Activated naive CD4-positive, alpha-beta T cell treated with anti-CD3 and anti-CD28 coated beads for 36 hours (primary cell): Measurements from ENCODE around the gene DHX15. TPM values are rescaled to one million over a fixed set of nuclear protein-coding genes. Genes with fewer than 3 reads are reported as not detected.

ENCODE experiments used
- CTCF ChIA-PET: fragments of 350-600 bp; sonication (Branson Sonifier 250); formaldehyde crosslinking; loops from one replicate; lab custom pipeline; 2021; ENCODE audit warnings: antibody characterized with exemption; lab: Charles Lee
- DNase-seq: peaks from one replicate; pipeline ENCODE4 v3.0.0-alpha.2; 2020
- H3K27ac Mint-ChIP-seq: one replicate; pipeline ENCODE4 v1.8.0; 2021; ENCODE audit warnings: mild to moderate bottlenecking, mixed read lengths
- H3K27me3 Mint-ChIP-seq: one replicate; pipeline ENCODE4 v1.8.0; 2021; ENCODE audit warnings: low read depth, mixed read lengths
- H3K36me3 Mint-ChIP-seq: one replicate; pipeline ENCODE4 v1.8.0; 2021; ENCODE audit warnings: low read depth, mixed read lengths
- H3K4me1 Mint-ChIP-seq: one replicate; pipeline ENCODE4 v1.8.0; 2021; ENCODE audit warnings: low read depth, mixed read lengths
- H3K4me3 Mint-ChIP-seq: one replicate; pipeline ENCODE4 v1.8.0; 2021; ENCODE audit warnings: mild to moderate bottlenecking, moderate library complexity, mixed read lengths
- H3K9me3 Mint-ChIP-seq: one replicate; pipeline ENCODE4 v1.8.0; 2021; ENCODE audit warnings: mixed read lengths
- intact Hi-C: fragments of 100-400 bp; cut with micrococcal nuclease; formaldehyde crosslinking; loops from one replicate; pipeline ENCODE4 v1.15.1; 2023
- total RNA-seq, 2 experiments: library from RNA; stranded (reverse); gene quantifications; one replicate each; pipeline ENCODE4 v1.2.3, GENCODE V29; 2021

Gene DHX15
- total RNA-seq, 2 experiments from 2014 or later, result 197 to 199 TPM

DNA sequence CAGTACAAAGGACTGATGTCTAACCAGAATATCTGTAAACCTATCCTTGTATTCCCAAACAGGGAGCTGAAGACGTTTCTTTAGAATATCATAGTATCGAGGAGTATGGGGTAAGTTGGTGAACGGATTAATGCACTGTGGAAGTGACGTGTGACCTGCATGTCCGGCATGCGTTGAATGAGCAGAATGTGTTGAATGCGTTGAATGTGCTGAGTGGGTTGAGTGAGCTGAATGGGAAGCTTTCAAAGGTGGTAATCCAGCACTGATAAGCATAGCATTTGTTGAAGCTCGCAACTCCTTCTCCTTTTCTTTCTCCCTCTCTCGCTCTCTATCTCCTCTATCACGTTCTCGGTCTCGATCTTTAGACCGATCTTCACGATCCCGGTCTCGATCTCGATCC lies 8.1 kb downstream of the DHX15 start:
- no peak overlapping the region for H3K4me3 Mint-ChIP-seq
- peaks cover 78% of the 10 kb centered on the region for H3K4me1 Mint-ChIP-seq
- no peak for DNase-seq
- H3K36me3 Mint-ChIP-seq, result peaks cover 76% of the 10 kb centered on the region
- CTCF ChIA-PET, result no interaction called here
- H3K9me3 Mint-ChIP-seq, result no peaks in the 10 kb centered on the region
- H3K27me3 Mint-ChIP-seq, result no peaks in the 10 kb centered on the region
- no peak overlapping the region for H3K27ac Mint-ChIP-seq
- intact Hi-C loops, result no loop called here

DNA sequence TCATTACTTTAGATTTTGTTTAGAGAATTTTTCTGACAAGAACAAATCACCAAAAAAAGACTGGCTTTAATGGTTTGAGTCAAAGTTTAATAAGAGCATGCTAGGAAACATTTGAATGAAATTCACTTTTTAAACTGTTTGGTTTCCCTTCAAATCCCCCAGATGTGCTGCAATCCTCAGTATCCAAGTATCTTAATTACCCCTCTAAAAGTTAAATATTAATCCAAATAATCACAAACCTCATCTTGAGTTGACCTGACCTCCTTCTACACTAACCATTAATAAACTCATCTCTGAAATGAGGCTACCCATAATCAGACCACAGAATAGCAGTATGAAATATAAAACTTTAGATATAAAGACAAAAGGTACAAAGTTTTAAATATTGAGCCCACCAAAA lies 10.1 kb downstream of the DHX15 start:
- CTCF ChIA-PET, result interaction anchor here (0.6 to 1.1 kb wide), 3 partner anchors 14 to 111 kb away, joined by 3 to 4 read pairs (median 3); no protein-coding TSS in a partner anchor
- no peaks in the 10 kb centered on the region for H3K9me3 Mint-ChIP-seq
- no peak for DNase-seq
- peak overlapping the region; percentile 59 for H3K27ac Mint-ChIP-seq
- H3K4me1 Mint-ChIP-seq, result peaks cover 81% of the 10 kb centered on the region
- no peak overlapping the region for H3K4me3 Mint-ChIP-seq
- H3K36me3 Mint-ChIP-seq, result peaks cover 87% of the 10 kb centered on the region
- intact Hi-C loops, result no loop called here
- no peaks in the 10 kb centered on the region for H3K27me3 Mint-ChIP-seq

DNA sequence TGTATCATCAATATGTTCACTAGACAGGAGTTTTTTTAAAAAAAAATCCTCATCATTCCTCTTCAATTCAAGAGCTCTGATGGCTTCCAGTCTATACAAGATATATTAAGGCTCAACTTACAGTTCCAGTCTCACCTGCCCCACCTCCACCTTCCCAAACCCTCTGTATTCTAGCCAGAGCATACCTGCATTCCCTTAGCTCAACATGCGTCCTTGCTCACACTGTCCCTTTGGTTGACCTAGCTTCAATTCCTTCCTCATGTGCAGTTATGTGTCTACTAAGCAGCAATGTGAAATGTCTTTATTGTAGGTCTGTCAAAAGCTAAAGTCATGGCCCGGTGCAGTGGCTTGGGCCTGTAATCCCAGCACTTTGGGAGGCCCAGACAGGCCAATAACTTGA lies 10.8 kb downstream of the DHX15 start:
- H3K4me3 Mint-ChIP-seq, result no peak overlapping the region
- intact Hi-C loops, result no loop called here

DNA sequence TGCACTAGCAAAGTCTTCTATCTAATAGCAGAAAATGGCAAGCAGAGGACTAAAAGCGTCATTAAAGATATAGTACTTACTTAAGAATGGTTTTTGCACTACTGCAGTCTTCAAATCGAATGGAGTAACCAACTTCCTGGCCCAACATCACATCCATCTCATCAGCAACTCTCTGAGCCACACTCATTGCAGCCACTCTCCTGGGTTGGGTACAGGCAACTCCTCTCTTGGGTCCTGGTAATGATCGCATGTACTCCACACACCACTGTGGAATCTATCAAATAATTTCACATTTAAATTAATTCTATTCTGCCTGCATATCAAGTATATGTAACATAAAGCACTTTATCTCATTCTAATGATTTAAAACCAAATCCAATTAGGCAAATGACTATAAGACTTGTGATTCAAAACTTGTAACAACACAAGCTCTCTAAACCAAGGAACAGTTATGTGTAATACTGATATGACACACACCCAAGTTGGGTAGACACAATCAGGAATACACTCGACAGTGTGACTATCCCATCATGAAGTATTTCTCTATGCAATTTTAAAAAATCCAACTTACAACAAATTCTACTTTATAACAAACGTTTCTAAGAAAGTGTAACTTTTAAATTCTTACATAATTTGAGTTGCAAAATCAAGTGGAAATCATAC lies 13.6 kb downstream of the DHX15 start:
- H3K27ac Mint-ChIP-seq, result peak overlapping the region; percentile 43
- H3K4me3 Mint-ChIP-seq, result peak overlapping the region; percentile 1
- intact Hi-C loops, result loop anchor here (1.0 kb wide), 1 partner anchor 11 kb away; no protein-coding TSS in a partner anchor
- DNase-seq, result no peak
- H3K27me3 Mint-ChIP-seq, result no peaks in the 10 kb centered on the region
- no peaks in the 10 kb centered on the region for H3K9me3 Mint-ChIP-seq
- CTCF ChIA-PET, result no interaction called here
- peaks cover 80% of the 10 kb centered on the region for H3K36me3 Mint-ChIP-seq
- H3K4me1 Mint-ChIP-seq, result peaks cover 73% of the 10 kb centered on the region

More for the DNA sequence above, 10.8 kb downstream of the DHX15 start:
- Mint-ChIP-seq H3K27ac (peak overlapping the region; percentile 50), H3K9me3 (no peaks in the 10 kb centered on the region), H3K27me3 (no peaks in the 10 kb centered on the region), H3K36me3 (peaks cover 85% of the 10 kb centered on the region), H3K4me1 (peaks cover 79% of the 10 kb centered on the region)
- no peak for DNase-seq
- CTCF ChIA-PET, result no interaction called here

DNA sequence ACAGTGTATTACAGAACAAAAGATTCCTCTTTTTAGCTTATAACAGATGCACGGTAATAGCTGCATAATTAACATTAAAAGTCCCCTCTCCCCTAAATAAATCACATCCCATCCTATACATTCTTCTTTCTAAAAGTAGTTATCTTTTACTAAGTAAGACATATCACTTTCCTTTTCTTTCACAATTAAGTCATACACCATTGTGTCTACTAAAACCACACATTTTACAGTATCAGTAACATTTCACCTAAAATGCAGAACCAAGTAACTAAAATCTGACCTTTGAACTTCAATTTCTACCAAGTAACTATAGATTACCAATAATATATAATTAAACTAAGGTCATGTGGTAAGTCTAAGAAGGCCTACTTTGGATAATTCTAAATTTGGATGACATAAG lies 14.2 kb downstream of the DHX15 start:
- CTCF ChIA-PET, result no interaction called here
- peaks cover 73% of the 10 kb centered on the region for H3K4me1 Mint-ChIP-seq
- H3K27ac Mint-ChIP-seq, result no peak overlapping the region
- H3K9me3 Mint-ChIP-seq, result no peaks in the 10 kb centered on the region
- intact Hi-C loops, result loop anchor here (1.0 kb wide), 1 partner anchor 11 kb away; no protein-coding TSS in a partner anchor
- H3K27me3 Mint-ChIP-seq, result no peaks in the 10 kb centered on the region
- H3K36me3 Mint-ChIP-seq, result peaks cover 79% of the 10 kb centered on the region
- no peak overlapping the region for H3K4me3 Mint-ChIP-seq
- no peak for DNase-seq

DNA sequence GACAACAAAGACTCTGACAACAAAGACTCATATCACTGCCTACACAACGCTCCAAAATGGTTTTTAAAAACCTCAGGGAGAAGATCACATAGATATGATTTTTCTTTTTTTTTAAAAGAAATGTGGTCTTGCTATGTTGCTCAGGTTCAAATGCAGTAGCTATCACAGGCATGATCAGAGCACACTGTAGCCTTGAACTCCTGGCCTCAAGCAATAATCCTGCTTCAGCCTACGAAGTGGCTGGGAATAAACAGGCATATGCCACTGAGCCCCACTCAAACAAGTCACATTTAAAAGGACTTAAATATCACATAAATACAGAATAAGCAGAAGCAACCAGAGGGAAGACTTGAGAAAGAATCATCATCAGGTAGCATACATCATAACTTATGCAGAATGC lies 14.7 kb downstream of the DHX15 start:
- DNase-seq, result no peak
- Mint-ChIP-seq H3K27ac (no peak overlapping the region), H3K27me3 (no peaks in the 10 kb centered on the region), H3K9me3 (no peaks in the 10 kb centered on the region), H3K36me3 (peaks cover 79% of the 10 kb centered on the region), H3K4me3 (no peak overlapping the region), H3K4me1 (peaks cover 75% of the 10 kb centered on the region)
- CTCF ChIA-PET, result no interaction called here
- intact Hi-C loops, result loop anchor here (1.0 kb wide), 1 partner anchor 10 kb away; no protein-coding TSS in a partner anchor

DNA sequence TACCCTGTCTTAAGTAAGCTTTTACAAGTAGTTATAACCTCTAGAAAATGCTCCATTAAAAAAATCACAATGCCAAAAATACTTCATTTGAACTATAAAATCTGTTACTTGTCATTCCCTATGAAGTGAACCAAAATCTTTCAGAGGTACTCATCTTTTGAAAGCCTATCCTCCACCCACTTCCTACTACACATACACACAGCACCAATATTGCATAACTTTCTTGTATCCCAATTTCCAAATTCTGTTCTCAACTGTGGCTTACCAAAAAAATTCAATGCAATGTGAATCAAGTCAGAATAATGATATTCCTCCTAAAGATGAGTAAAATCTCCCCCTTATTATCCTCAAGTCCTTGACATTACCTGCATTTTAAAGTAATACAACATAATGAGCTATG lies 15.9 kb downstream of the DHX15 start:
- no peak overlapping the region for H3K27ac Mint-ChIP-seq

DNA sequence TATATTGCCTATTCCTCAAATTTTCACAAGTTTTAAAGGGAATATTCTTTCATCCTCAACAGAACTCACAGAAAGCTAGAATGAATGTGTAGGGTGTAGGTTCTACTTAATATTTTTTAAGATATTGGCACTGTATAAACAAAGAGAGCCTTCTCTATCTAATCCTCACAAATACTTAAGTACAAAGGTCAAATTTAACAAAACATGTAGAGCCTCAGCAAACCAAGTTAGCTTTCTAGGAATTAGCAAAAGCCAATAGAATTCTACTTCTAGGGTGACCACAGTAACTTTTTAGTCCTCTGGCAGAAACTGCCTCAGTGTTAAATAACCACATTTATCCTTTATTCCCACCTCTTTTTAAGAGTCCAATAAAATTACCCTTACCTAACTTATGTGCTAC lies 19.3 kb downstream of the DHX15 start:
- intact Hi-C loops, result no loop called here
- DNase-seq, result no peak
- Mint-ChIP-seq H3K27me3 (no peaks in the 10 kb centered on the region), H3K4me3 (no peak overlapping the region), H3K4me1 (peaks cover 71% of the 10 kb centered on the region), H3K36me3 (peaks cover 72% of the 10 kb centered on the region), H3K9me3 (peaks cover 3% of the 10 kb centered on the region), H3K27ac (no peak overlapping the region)
- CTCF ChIA-PET, result no interaction called here

More for the DNA sequence above, 15.9 kb downstream of the DHX15 start:
- CTCF ChIA-PET, result interaction anchor here (0.6 to 1.2 kb wide), 4 partner anchors 15 to 224 kb away, joined by 3 to 5 read pairs (median 3); no protein-coding TSS in a partner anchor
- Mint-ChIP-seq H3K4me1 (peaks cover 76% of the 10 kb centered on the region), H3K27me3 (no peaks in the 10 kb centered on the region), H3K36me3 (peaks cover 79% of the 10 kb centered on the region), H3K4me3 (no peak overlapping the region), H3K9me3 (no peaks in the 10 kb centered on the region)
- no peak for DNase-seq
- intact Hi-C loops, result no loop called here

DNA sequence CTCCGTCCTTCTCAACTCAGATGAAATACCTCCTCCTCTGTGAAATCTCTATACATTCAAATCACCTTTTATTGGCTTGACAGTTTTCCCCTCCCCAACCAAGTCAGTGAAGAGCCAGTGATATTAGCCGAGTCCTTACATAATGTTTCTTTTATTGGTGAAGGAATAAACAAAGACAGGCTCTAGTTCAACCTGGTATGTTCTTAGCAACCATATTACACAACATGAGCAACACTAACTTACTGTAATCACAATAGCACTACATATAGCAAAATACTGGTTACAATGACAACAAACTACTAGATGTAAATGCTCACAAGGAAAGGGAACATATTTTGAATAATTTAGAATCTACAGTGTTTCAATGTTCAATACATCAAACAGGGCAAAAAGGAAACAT lies 19.9 kb downstream of the DHX15 start:
- DNase-seq, result no peak
- CTCF ChIA-PET, result no interaction called here
- peaks cover 3% of the 10 kb centered on the region for H3K9me3 Mint-ChIP-seq
- no peak overlapping the region for H3K4me3 Mint-ChIP-seq
- no peaks in the 10 kb centered on the region for H3K27me3 Mint-ChIP-seq
- H3K4me1 Mint-ChIP-seq, result peaks cover 71% of the 10 kb centered on the region
- H3K36me3 Mint-ChIP-seq, result peaks cover 66% of the 10 kb centered on the region
- intact Hi-C loops, result no loop called here
- no peak overlapping the region for H3K27ac Mint-ChIP-seq

DNA sequence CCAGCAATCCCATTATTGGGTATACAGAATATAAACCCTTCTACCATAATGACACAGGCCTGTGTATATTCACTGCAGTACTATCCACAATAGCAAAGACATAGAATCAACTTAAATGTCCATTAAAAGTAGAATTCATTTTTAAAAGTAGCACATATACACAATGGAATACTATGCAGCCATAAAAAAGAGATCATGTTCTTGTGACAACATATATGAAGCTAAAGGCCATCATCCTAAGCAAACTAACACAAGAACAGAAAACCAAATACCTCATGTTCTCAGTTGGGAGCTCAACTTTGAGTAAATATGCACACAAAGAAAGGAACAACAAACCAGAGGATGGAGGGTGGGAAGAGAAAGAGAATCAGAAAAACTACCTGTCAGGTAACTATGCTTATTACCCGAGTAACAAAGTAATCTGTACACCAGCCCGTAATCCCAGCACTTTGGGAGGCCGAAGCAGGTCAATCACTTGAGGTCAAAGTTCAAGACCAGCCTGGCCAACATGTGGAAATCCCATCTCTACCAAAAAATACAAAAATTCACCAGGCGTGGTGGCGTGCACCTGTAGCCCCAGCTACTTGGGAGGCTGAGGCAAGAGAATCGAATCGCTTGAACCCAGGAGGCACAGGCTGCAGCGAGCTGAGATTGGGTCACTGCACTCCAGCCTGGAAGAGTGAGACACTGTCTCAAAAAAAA lies 22.8 kb downstream of the DHX15 start:
- Mint-ChIP-seq H3K36me3 (peaks cover 57% of the 10 kb centered on the region), H3K27me3 (no peaks in the 10 kb centered on the region), H3K4me3 (no peak overlapping the region), H3K9me3 (peaks cover 3% of the 10 kb centered on the region), H3K27ac (no peak overlapping the region), H3K4me1 (peaks cover 81% of the 10 kb centered on the region)
- CTCF ChIA-PET, result interaction anchor here (1.7 to 1.8 kb wide), 2 partner anchors 11 kb away, joined by 4 to 5 read pairs; no protein-coding TSS in a partner anchor
- no peak for DNase-seq
- intact Hi-C loops, result no loop called here

DNA sequence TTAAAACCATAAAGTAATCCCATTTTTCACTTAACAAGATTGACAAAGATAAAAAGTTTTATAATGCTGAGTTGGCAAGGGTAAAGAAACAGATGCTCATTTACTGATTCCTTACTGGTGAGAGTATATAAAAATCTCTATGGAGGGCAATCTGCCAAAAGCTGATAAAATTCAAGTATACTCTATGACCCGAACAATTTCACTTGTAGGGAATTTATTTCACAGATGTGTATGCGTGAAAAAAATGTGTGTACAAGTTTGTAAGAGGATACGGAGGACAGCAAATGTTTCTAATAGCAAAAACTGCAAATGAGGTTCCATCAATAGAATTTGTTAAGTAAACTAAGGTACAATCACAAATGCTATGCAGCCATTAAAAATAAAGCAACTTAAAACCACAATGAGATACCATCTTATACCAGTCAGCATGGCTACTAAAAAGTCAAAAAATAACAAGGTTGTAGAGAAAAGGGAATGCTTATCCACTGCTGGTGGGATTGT lies 23.4 kb downstream of the DHX15 start:
- Mint-ChIP-seq H3K9me3 (peaks cover 3% of the 10 kb centered on the region), H3K4me1 (peaks cover 83% of the 10 kb centered on the region), H3K4me3 (no peak overlapping the region), H3K27ac (no peak overlapping the region), H3K27me3 (no peaks in the 10 kb centered on the region), H3K36me3 (peaks cover 57% of the 10 kb centered on the region)
- no peak for DNase-seq
- intact Hi-C loops, result no loop called here
- CTCF ChIA-PET, result interaction anchor here (0.7 to 1.7 kb wide), 3 partner anchors 10 to 35 kb away, joined by 3 to 4 read pairs (median 3); no protein-coding TSS in a partner anchor

DNA sequence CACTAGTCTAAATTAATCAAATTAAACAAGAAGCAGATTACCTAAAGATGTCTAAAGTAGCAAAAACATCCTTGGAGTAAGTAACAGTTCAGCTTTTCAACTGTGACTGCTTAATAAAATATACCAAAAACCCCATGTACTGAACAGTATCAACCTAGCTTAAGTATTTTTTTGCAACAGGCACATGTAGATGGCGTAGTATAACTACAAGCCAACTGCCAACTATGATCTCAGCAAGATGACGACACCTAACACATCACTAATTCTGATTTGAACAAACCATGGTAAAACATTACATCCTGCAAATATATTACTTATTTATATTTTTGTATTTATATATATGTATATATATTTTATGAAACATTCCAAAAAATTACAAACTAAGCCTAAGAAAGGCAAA lies 24.5 kb downstream of the DHX15 start:
- H3K9me3 Mint-ChIP-seq, result peaks cover 3% of the 10 kb centered on the region
- CTCF ChIA-PET, result interaction anchor here (1.2 to 1.7 kb wide), 2 partner anchors 9 to 36 kb away, joined by 3 to 4 read pairs; no protein-coding TSS in a partner anchor
- DNase-seq, result no peak
- H3K4me1 Mint-ChIP-seq, result peaks cover 79% of the 10 kb centered on the region
- H3K4me3 Mint-ChIP-seq, result no peak overlapping the region
- intact Hi-C loops, result loop anchor here (1.0 kb wide), 1 partner anchor 10 kb away; no protein-coding TSS in a partner anchor
- H3K27ac Mint-ChIP-seq, result no peak overlapping the region
- peaks cover 55% of the 10 kb centered on the region for H3K36me3 Mint-ChIP-seq
- no peaks in the 10 kb centered on the region for H3K27me3 Mint-ChIP-seq
